GM20000 (cell line): ENCODE results near the gene SMAD1.

Experiments used
- DNase-seq: peaks from one replicate; pipeline ENCODE4 v3.0.0; 2012; ENCODE audit warnings: low spot score
- CTCF ChIP-seq: IDR thresholded peaks from 2 replicates; pipeline ENCODE4 v1.5.1; 2012; ENCODE audit warnings: mild to moderate bottlenecking, control low read depth; ENCODE audit errors: extremely low read depth, missing control alignments

SMAD1 gene

GRCh38 chr4:145440292-145441007 is 41.2 kb upstream of the SMAD1 start:
- no peak for DNase-seq
- TF ChIP-seq CTCF: no peak

GRCh38 chr4:145446184-145446583 is 35.5 kb upstream of the SMAD1 start:
- DNase-seq: peak; percentile 5
- TF ChIP-seq CTCF: no peak

GRCh38 chr4:145451895-145452294 is 29.8 kb upstream of the SMAD1 start:
- TF ChIP-seq CTCF: no peak
- DNase-seq: no peak

- DNase-seq: no peak
- no peak for TF ChIP-seq CTCF
These were observed 29.0 kb upstream of the SMAD1 start for GRCh38 chr4:145452447-145453162.

- no peak for DNase-seq
- TF ChIP-seq CTCF: no peak
These were observed 28.5 kb upstream of the SMAD1 start for GRCh38 chr4:145453163-145453520.

GRCh38 chr4:145473203-145473602 is 8.4 kb upstream of the SMAD1 start:
- TF ChIP-seq CTCF: no peak
- DNase-seq: no peak

- peak; percentile 31 for DNase-seq
- no peak for TF ChIP-seq CTCF
These were observed 1.4 kb upstream of the SMAD1 start for GRCh38 chr4:145480257-145480656.
